Common myeloid progenitor, CD34-positive (primary cell): ENCODE data around the gene C10orf71.

Experiments used
- CTCF ChIA-PET: fragments of 350-600 bp; sonication (Branson Sonifier 250); formaldehyde crosslinking; loops from one replicate; lab custom pipeline; 2021; ENCODE audit warnings: antibody characterized with exemption; lab: Charles Lee
- POLR2A ChIA-PET: fragments of 350-600 bp; sonication (Branson Sonifier 250); formaldehyde crosslinking; loops from one replicate; lab custom pipeline; 2021; ENCODE audit warnings: antibody characterized with exemption; lab: Charles Lee
- DNase-seq, 3 donors: peaks; one replicate each; pipeline versions ENCODE4 v3.0.0 to v3.0.0-alpha.2; 2013
- H3K27ac ChIP-seq, 2 experiments: 1 replicate in 1 of 2; 2 replicates in 1 of 2; pipeline ENCODE4 v1.7.0; 2013; ENCODE audit warnings: inconsistent platforms in 2 of 2, low read length in 2 of 2, mild to moderate bottlenecking in 2 of 2, low read depth in 1 of 2, moderate library complexity in 1 of 2; ENCODE audit not compliant: severe bottlenecking in 2 of 2, insufficient read depth in 1 of 2, poor library complexity in 1 of 2
- H3K27me3 ChIP-seq, 5 experiments: replicated peaks in 2 of 5; 1 replicate in 3 of 5; 2 replicates in 2 of 5; pipeline versions ENCODE4 v1.6.1 to v1.7.0; 2013; ENCODE audit warnings: low read length in 4 of 5, mild to moderate bottlenecking in 2 of 5, moderate library complexity in 2 of 5, inconsistent platforms in 1 of 5; ENCODE audit not compliant: insufficient read depth in 5 of 5, control insufficient read depth in 4 of 5
- H3K36me3 ChIP-seq, 4 experiments: 1 replicate in 2 of 4; 2 replicates in 2 of 4; pipeline versions ENCODE4 v1.6.1 to v1.7.0; 2013; ENCODE audit warnings: low read length in 3 of 4, control low read depth in 1 of 4, mild to moderate bottlenecking in 1 of 4; ENCODE audit not compliant: control insufficient read depth in 4 of 4, insufficient read depth in 4 of 4
- H3K4me1 ChIP-seq, 4 experiments: 1 replicate in 3 of 4; 2 replicates in 1 of 4; pipeline versions ENCODE4 v1.6.1 to v1.7.1; 2013; ENCODE audit warnings: low read length in 3 of 4, mild to moderate bottlenecking in 3 of 4, control low read depth in 1 of 4, inconsistent platforms in 1 of 4, moderate library complexity in 1 of 4; ENCODE audit not compliant: control insufficient read depth in 4 of 4, insufficient read depth in 4 of 4; ENCODE audit errors: control extremely low read depth in 1 of 4
- H3K4me3 ChIP-seq, 7 experiments: 1 replicate in 4 of 7; 2 replicates in 3 of 7; pipeline versions ENCODE4 v1.5.1 to v1.7.0; 2013; ENCODE audit warnings: mild to moderate bottlenecking in 7 of 7, low read length in 6 of 7, moderate library complexity in 6 of 7, inconsistent platforms in 2 of 7, low read depth in 2 of 7, control low read depth in 1 of 7; ENCODE audit not compliant: insufficient read depth in 4 of 7, control insufficient read depth in 1 of 7; ENCODE audit errors: extremely low read depth in 1 of 7
- H3K9me3 ChIP-seq, 5 experiments: 1 replicate in 4 of 5; 2 replicates in 1 of 5; pipeline versions ENCODE4 v1.6.1 to v1.7.1; 2013; ENCODE audit warnings: low read length in 4 of 5, mild to moderate bottlenecking in 2 of 5, inconsistent platforms in 1 of 5, low read depth in 1 of 5, moderate library complexity in 1 of 5; ENCODE audit not compliant: control insufficient read depth in 4 of 5, insufficient read depth in 2 of 5; ENCODE audit errors: control extremely low read depth in 1 of 5
- WGBS: methylation state at CpG from one replicate; pipeline ENCODE4 v1.1.5; 2013; ENCODE audit not compliant: insufficient coverage; 5-methylcytosine and 5-hydroxymethylcytosine counted together

C10orf71 gene

DNA sequence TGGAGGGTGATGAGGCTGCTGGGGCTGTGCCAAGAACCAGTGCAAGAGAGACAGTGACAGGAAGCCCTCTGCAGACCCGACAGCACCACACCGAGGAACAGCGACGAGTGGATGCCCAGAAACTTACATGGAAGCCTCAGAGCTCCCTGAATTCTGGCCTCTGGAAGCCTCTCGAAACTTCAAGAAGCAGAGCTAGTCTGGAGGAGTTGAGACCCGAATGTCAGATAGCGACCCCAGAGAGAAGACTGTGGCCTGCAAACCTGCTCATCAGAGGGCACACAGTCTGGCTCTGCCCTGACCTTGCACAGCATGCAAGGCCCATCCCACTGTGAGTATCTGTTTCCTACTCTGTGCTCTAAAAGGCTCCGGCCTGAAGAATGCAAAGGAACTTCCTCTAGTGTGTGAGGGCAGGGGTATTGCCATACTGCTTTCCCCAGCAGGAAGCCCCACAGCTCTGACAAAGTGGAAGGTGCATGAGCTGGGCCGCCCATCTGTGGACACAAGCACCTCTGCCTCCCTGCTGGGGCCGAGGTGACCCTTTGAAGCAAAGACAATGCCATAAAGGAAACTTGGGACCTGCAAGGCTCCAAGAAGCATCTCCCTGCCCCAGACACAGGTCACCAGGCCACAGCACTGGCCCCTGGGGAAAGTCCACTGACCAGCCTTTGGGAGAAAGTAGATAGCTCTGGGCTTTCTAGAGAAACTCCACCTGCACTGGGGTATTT lies 10.5 kb upstream of the C10orf71 start:
- ChIA-PET CTCF (interaction anchor here (1.3 kb wide), 1 partner anchor 8 kb away, joined by 3 read pairs; no protein-coding TSS in a partner anchor), POLR2A (no interaction called here)
- no peak overlapping the region for H3K27ac ChIP-seq
- H3K9me3 ChIP-seq = no peaks in the 10 kb centered on the region
- no peaks in the 10 kb centered on the region for H3K27me3 ChIP-seq
- no peak overlapping the region for H3K4me3 ChIP-seq
- DNase-seq = no peak
- H3K4me1 ChIP-seq = peaks cover 0 to 8% (median 0%) of the 10 kb centered on the region in 4 experiments
- WGBS = 92% methylated on average over 10 of the region's 10 CpGs
- H3K36me3 ChIP-seq = no peaks in the 10 kb centered on the region

DNA sequence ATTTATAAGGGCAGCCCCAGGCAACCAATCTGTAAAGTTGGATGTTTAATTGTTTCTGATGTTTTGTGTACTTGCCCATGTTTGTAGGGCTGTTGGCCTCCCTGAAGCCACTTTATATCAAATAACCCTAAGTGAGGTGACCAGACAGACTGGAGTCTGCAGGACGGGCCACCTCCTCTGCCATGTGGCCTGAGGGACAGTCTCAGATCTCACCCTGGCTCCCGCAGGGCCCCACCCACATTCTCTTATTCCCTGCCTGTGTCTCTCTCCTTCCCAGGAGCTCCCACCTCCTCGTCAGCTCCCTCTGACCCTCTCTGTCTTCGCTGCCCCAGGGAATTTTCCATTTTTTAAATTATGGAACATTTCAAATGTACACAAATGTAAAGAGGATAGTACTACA lies 9.5 kb upstream of the C10orf71 start:
- H3K9me3 ChIP-seq = no peaks in the 10 kb centered on the region
- peaks cover 0 to 8% (median 0%) of the 10 kb centered on the region in 4 experiments for H3K4me1 ChIP-seq
- no peaks in the 10 kb centered on the region for H3K36me3 ChIP-seq
- WGBS = 67% methylated on average over 3 of the region's 4 CpGs
- ChIA-PET CTCF (no interaction called here), POLR2A (no interaction called here)
- no peak overlapping the region for H3K27ac ChIP-seq
- no peak for DNase-seq
- H3K4me3 ChIP-seq = no peak overlapping the region
- H3K27me3 ChIP-seq = no peaks in the 10 kb centered on the region

- Histone ChIP-seq H3K4me3 (no peak overlapping the region), H3K27ac (no peak overlapping the region), H3K9me3 (no peaks in the 10 kb centered on the region), H3K27me3 (no peaks in the 10 kb centered on the region), H3K4me1 (peaks cover 0 to 8% (median 0%) of the 10 kb centered on the region in 4 experiments), H3K36me3 (no peaks in the 10 kb centered on the region)
- 100% methylated on average over 1 of the region's 1 CpG for WGBS
- ChIA-PET CTCF (interaction anchor here (1.1 kb wide), 1 partner anchor 10 kb away, joined by 4 read pairs; no protein-coding TSS in a partner anchor), POLR2A (no interaction called here)
- no peak for DNase-seq
Observed at GRCh38 chr10:49290131-49290530, 8.8 kb upstream of the C10orf71 start.

DNA sequence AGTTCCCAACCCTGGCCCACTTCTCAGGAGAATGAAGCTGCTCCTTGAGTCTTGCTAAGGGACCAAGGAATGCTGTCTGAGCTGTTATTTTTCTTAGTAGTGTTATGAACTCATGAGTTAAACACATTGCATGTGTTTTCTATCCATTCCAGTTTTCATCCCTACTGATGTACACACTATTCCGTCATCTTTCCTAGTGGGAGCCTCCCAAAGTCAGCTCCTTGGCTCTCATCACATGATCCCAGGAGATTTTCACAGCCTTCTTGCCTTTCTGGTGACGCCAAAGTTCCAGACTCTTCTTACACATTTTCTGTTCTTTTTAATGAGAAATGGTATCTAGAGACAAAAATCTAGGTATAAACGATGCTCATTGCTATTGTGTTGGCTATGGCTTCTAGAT lies 8.4 kb upstream of the C10orf71 start:
- no peaks in the 10 kb centered on the region for H3K36me3 ChIP-seq
- ChIA-PET CTCF (interaction anchor here (1.1 kb wide), 1 partner anchor 11 kb away, joined by 4 read pairs; no protein-coding TSS in a partner anchor), POLR2A (no interaction called here)
- H3K27ac ChIP-seq = no peak overlapping the region
- 92% methylated on average over 2 of the region's 3 CpGs for WGBS
- DNase-seq = no peak
- H3K4me1 ChIP-seq = peaks cover 0 to 8% (median 0%) of the 10 kb centered on the region in 4 experiments
- no peaks in the 10 kb centered on the region for H3K9me3 ChIP-seq
- no peaks in the 10 kb centered on the region for H3K27me3 ChIP-seq
- H3K4me3 ChIP-seq = no peak overlapping the region

DNA sequence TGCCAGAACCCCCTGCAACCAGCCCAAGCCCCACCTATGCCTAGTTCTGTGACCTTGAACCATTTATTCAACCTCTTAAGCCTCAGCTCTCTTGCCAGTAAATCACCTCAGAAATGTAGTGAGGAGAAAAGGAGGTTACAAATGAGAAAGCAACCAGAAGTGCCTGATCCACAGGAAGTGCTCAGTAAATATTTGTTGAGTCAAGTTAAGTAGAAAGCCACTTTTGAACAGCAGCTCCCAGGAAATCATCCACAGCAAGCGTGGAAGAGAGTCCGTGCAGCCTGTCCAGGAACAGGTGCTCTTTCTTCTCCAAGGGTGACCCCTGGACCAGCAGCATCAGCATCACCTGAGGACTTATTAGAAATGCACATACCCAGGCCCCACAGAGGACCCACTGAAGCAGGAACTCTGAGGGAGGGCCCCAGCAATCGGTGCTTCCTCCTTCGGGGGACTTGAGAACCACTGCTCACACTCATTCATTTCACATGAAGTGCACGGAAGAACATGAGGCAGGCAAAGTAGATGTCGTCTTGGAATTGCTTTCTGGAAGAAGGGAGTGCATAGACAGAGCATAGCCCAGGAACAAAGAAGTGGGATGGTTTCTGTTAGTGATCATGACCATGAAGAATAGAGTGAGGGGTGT lies 6.3 kb upstream of the C10orf71 start:
- Histone ChIP-seq H3K27me3 (no peaks in the 10 kb centered on the region), H3K4me1 (peaks cover 0 to 2% (median 0%) of the 10 kb centered on the region in 4 experiments), H3K4me3 (no peak overlapping the region), H3K27ac (no peak overlapping the region), H3K9me3 (no peaks in the 10 kb centered on the region), H3K36me3 (no peaks in the 10 kb centered on the region)
- DNase-seq = no peak
- ChIA-PET POLR2A (no interaction called here), CTCF (interaction anchor here (0.7 kb wide), 1 partner anchor 9 kb away, joined by 3 read pairs; no protein-coding TSS in a partner anchor)
- WGBS = 67% methylated on average over 5 of the region's 6 CpGs

- Histone ChIP-seq H3K4me3 (no peak overlapping the region), H3K27ac (no peak overlapping the region), H3K4me1 (peaks cover 0 to 2% (median 0%) of the 10 kb centered on the region in 4 experiments), H3K9me3 (no peaks in the 10 kb centered on the region), H3K36me3 (no peaks in the 10 kb centered on the region), H3K27me3 (no peaks in the 10 kb centered on the region)
- ChIA-PET POLR2A (no interaction called here), CTCF (no interaction called here)
- 81% methylated on average over 7 of the region's 7 CpGs for WGBS
- DNase-seq = no peak
Observed at GRCh38 chr10:49293208-49293603, 5.8 kb upstream of the C10orf71 start.

DNA sequence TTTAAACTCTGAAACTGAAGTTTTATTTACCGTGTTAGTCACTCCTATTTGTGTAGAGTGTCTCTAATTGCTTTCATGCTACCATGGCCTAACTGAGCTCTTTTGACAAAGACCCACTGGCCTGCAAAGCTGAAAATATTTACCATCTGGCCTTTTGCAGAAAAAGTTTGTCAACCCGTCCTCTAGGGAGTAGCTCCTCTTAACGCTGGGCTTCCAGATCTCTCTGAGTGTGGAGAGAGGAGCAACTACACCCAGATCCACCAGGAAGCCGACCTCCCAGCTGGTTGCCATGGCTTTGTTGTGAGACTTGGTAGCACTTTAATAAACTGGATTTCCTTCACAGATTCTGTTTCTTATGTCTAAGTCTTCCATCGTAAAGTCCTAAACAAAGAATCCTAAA lies 4.2 kb upstream of the C10orf71 start:
- no peaks in the 10 kb centered on the region for H3K9me3 ChIP-seq
- ChIA-PET CTCF (interaction anchor here (1.0 to 1.8 kb wide), 3 partner anchors 8 to 113 kb away, joined by 3 to 6 read pairs (median 4); no protein-coding TSS in a partner anchor), POLR2A (no interaction called here)
- no peak overlapping the region for H3K27ac ChIP-seq
- no peaks in the 10 kb centered on the region for H3K36me3 ChIP-seq
- 97% methylated on average over 5 of the region's 5 CpGs for WGBS
- DNase-seq = no peak
- no peak overlapping the region for H3K4me3 ChIP-seq
- H3K27me3 ChIP-seq = no peaks in the 10 kb centered on the region
- H3K4me1 ChIP-seq = peaks cover 0 to 5% (median 4%) of the 10 kb centered on the region in 4 experiments
